ENCODE results near the gene ERC2. TPM values are rescaled to one million over a fixed set of nuclear protein-coding genes. Genes with fewer than 3 reads are reported as not detected.

The ERC2 gene
- polyA plus RNA-seq, 2 of the 4 experiments (the other 2 are of a cell fraction): 0.16 TPM; not detected in 1

DNA sequence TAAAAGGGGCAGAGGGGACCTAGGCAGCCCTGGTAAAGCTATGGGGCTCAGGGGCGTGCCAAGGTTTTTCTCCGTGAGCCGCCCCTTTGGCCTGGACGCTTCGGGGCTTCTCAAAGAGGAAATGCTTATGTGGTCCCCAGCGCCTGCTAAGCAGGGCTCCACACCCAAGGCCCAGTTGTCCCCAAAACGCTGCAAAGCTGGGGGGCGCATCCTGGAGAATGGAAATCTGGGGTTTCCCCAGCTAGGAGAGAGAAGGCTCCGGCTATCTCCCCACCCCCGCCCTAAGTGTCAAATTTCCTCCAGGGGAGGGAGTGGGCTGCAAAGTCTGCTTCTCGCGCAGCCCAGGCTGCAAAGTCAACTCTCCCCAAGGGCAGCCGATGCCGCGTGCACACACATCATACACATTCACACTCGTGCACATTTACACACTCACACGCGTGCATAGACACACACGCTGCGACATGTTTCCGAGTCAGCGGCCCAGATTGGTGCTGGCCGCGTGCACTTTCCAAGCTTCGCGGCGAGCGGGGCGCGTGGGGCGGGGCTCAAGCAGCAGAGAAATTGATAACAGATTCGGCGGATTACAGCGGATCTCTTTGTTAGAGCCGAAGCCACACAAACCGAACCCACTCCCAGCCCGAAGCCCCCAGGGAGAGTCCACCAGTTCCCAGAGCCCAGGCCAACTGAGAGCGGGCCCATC is 985.6 kb downstream of the ERC2 start:
- no peaks in the 10 kb centered on the region for H3K4me1 ChIP-seq
- WGBS (ENCODE audit: missing lambda C conversion rate): 85% methylated on average over 18 of the region's 38 CpGs
- no peak overlapping the region for H3K27ac ChIP-seq
- TF ChIP-seq, protein P1, sequence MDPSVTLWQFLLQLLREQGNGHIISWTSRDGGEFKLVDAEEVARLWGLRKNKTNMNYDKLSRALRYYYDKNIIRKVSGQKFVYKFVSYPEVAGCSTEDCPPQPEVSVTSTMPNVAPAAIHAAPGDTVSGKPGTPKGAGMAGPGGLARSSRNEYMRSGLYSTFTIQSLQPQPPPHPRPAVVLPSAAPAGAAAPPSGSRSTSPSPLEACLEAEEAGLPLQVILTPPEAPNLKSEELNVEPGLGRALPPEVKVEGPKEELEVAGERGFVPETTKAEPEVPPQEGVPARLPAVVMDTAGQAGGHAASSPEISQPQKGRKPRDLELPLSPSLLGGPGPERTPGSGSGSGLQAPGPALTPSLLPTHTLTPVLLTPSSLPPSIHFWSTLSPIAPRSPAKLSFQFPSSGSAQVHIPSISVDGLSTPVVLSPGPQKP (IDR thresholded peaks at IDR 0.05; ENCODE audit: low read depth, low read length): no peak
- TF ChIP-seq PHF8 (IDR thresholded peaks at IDR 0.05; ENCODE audit: borderline replicate concordance, low read depth): no peak
- TF ChIP-seq EHF (CRISPR knock-in tag; IDR thresholded peaks at IDR 0.05): no peak
- TF ChIP-seq, protein P2, sequence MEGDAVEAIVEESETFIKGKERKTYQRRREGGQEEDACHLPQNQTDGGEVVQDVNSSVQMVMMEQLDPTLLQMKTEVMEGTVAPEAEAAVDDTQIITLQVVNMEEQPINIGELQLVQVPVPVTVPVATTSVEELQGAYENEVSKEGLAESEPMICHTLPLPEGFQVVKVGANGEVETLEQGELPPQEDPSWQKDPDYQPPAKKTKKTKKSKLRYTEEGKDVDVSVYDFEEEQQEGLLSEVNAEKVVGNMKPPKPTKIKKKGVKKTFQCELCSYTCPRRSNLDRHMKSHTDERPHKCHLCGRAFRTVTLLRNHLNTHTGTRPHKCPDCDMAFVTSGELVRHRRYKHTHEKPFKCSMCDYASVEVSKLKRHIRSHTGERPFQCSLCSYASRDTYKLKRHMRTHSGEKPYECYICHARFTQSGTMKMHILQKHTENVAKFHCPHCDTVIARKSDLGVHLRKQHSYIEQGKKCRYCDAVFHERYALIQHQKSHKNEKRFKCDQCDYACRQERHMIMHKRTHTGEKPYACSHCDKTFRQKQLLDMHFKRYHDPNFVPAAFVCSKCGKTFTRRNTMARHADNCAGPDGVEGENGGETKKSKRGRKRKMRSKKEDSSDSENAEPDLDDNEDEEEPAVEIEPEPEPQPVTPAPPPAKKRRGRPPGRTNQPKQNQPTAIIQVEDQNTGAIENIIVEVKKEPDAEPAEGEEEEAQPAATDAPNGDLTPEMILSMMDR (IDR thresholded peaks at IDR 0.05): no peak
- no peak for TF ChIP-seq HOXB13 (CRISPR knock-in tag; IDR thresholded peaks at IDR 0.05; ENCODE audit: low read depth)
- TF ChIP-seq RFX5 (IDR thresholded peaks at IDR 0.05): no peak
- no peak for TF ChIP-seq SMC3 (IDR thresholded peaks at IDR 0.05)
- TF ChIP-seq HEYL (CRISPR knock-in tag; IDR thresholded peaks at IDR 0.05): no peak
- no peak for TF ChIP-seq ZFP36 (IDR thresholded peaks at IDR 0.05; ENCODE audit: borderline replicate concordance, partially characterized antibody)
- no peak for TF ChIP-seq NFE2L2 (conservative IDR thresholded peaks at IDR 0.05; ENCODE audit: low read length)
- TF ChIP-seq ZC3H11A (IDR thresholded peaks at IDR 0.05): no peak
- no peak for TF ChIP-seq EHMT2 (IDR thresholded peaks at IDR 0.05; ENCODE audit: low read depth)
- no peak for TF ChIP-seq HOXA7 (CRISPR knock-in tag; IDR thresholded peaks at IDR 0.05)
- TF ChIP-seq, protein P3, sequence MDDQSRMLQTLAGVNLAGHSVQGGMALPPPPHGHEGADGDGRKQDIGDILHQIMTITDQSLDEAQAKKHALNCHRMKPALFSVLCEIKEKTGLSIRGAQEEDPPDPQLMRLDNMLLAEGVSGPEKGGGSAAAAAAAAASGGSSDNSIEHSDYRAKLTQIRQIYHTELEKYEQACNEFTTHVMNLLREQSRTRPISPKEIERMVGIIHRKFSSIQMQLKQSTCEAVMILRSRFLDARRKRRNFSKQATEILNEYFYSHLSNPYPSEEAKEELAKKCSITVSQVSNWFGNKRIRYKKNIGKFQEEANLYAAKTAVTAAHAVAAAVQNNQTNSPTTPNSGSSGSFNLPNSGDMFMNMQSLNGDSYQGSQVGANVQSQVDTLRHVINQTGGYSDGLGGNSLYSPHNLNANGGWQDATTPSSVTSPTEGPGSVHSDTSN (IDR thresholded peaks at IDR 0.05): no peak
- no peak for TF ChIP-seq SREBF2 (IDR thresholded peaks at IDR 0.05)
- no peak for TF ChIP-seq RNF2 (IDR thresholded peaks at IDR 0.05; ENCODE audit: borderline replicate concordance, low read depth)
- FAIRE-seq: no peak
- ChIA-PET CTCF (interaction anchor here (0.7 kb wide), 1 partner anchor 15 kb away, joined by 3 read pairs; no protein-coding TSS in a partner anchor), POLR2A (no interaction called here)
- no peaks in the 10 kb centered on the region for H3K9me3 ChIP-seq
- no peak overlapping the region for H3K4me2 ChIP-seq
- no peak overlapping the region for H3K4me3 ChIP-seq
- ATAC-seq: no peak
- no peak for DNase-seq (ENCODE audit: low read depth in 1 of 2, low spot score in 1 of 2)

DNA sequence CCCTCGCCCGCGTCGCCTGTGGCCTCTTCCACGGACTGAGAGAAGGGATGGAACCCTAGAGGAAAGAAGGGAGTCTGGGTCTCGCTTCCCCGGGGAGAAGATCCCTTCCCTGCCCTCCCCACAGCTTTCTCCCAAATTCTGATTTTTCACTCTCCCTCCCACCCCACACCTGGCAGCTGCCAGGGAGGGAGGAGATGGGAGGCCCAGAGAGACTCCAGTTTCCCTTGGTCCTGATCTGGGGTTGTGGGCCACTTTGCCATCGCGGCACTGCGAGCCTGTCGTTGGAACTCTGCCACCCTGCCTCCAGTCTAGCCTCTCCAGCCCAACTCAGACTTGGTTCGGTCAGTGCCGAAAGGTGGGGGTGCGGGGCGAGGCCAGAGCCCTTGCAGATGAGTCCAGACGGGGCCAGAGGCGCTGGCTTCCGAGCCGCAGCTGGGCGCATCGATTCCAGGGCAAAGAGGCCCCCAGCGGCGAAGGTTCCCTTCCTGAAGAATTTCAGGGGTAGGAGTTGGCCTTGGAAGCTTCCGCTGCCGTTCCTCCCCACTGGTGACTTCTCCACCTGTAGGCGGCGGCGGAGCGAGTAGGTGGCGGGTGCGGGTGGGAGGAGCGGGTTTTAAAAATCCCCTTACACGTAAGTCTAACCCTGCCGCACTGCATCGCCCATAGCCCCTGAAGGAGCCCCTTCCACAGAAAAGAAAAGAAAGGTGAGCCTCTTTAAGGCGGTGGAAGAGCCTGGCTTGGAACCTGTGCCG is 986.3 kb downstream of the ERC2 start:
- no peak for ATAC-seq

More for the DNA sequence above, 986.3 kb downstream of the ERC2 start:
- H3K9me3 ChIP-seq: no peaks in the 10 kb centered on the region
- ChIA-PET POLR2A (no interaction called here), CTCF (no interaction called here)
- no peak overlapping the region for H3K27ac ChIP-seq
- WGBS (ENCODE audit: missing lambda C conversion rate): 75% methylated on average over 17 of the region's 37 CpGs
- TF ChIP-seq, protein P3 (IDR thresholded peaks at IDR 0.05): no peak
- TF ChIP-seq CHD2 (IDR thresholded peaks at IDR 0.05; ENCODE audit: low read length, partially characterized antibody) (no peak), RAD21 (conservative IDR thresholded peaks at IDR 0.05 in 1 of 2, IDR thresholded peaks at IDR 0.05 in 1 of 2) (no peak), ZSCAN20 (CRISPR knock-in tag; IDR thresholded peaks at IDR 0.05) (no peak), HOXB13 (CRISPR knock-in tag; IDR thresholded peaks at IDR 0.05; ENCODE audit: low read depth) (no peak)
- H3K4me1 ChIP-seq: no peaks in the 10 kb centered on the region
- H3K4me2 ChIP-seq: peak overlapping the region; percentile 52; the same call in 1 of the 3 replicates
- no peak overlapping the region; the same call in 2 of the 3 replicates for H3K4me3 ChIP-seq
- FAIRE-seq: no peak
- no peak for DNase-seq (ENCODE audit: low read depth in 1 of 2, low spot score in 1 of 2)
